ENCODE measurements around the gene UNC5CL.

The UNC5CL gene

GRCh38 chr6:41000248-41000647 is 38.8 kb downstream of the UNC5CL start:
- no peak for DNase-seq (ENCODE audit: low read depth)

- DNase-seq (ENCODE audit: low read depth) = peak; percentile 36
Measured at GRCh38 chr6:40999569-40999968, 39.5 kb downstream of the UNC5CL start.

- DNase-seq (ENCODE audit: low read depth) = no peak
Measured at GRCh38 chr6:40998661-40999060, 40.4 kb downstream of the UNC5CL start.

- DNase-seq (ENCODE audit: low read depth) = peak; percentile 51
Measured at GRCh38 chr6:40997234-40997957, 41.6 kb downstream of the UNC5CL start.

GRCh38 chr6:40996591-40997233 is 42.3 kb downstream of the UNC5CL start:
- no peak for DNase-seq (ENCODE audit: low read depth)

GRCh38 chr6:40992746-40993145 is 46.3 kb downstream of the UNC5CL start:
- DNase-seq (ENCODE audit: low read depth) = no peak

- DNase-seq (ENCODE audit: low read depth) = no peak
Measured at GRCh38 chr6:40990301-40990700, 48.7 kb downstream of the UNC5CL start.

- no peak for DNase-seq (ENCODE audit: low read depth)
Measured at GRCh38 chr6:40989204-40990169, 49.5 kb downstream of the UNC5CL start.

- no peak for DNase-seq (ENCODE audit: low read depth)
Measured at GRCh38 chr6:40988634-40989033, 50.4 kb downstream of the UNC5CL start.

GRCh38 chr6:40986921-40987819 is 51.9 kb downstream of the UNC5CL start:
- no peak for DNase-seq (ENCODE audit: low read depth)

GRCh38 chr6:40986364-40986763 is 52.7 kb downstream of the UNC5CL start:
- no peak for DNase-seq (ENCODE audit: low read depth)

- no peak for DNase-seq (ENCODE audit: low read depth)
Measured at GRCh38 chr6:40983752-40984151, 55.3 kb downstream of the UNC5CL start.

- DNase-seq (ENCODE audit: low read depth) = no peak
Measured at GRCh38 chr6:40982917-40983316, 56.1 kb downstream of the UNC5CL start.

GRCh38 chr6:40978687-40979289 is 60.2 kb downstream of the UNC5CL start:
- DNase-seq (ENCODE audit: low read depth) = no peak

- no peak for DNase-seq (ENCODE audit: low read depth)
Measured at GRCh38 chr6:40977695-40978094, 61.3 kb downstream of the UNC5CL start.

GRCh38 chr6:40977085-40977484 is 61.9 kb downstream of the UNC5CL start:
- DNase-seq (ENCODE audit: low read depth) = no peak
